Measurements from ENCODE around the gene PGBD2. TPM values are rescaled to one million over a fixed set of nuclear protein-coding genes. Genes with fewer than 3 reads are reported as not detected.

PGBD2 gene
- total and polyA plus RNA-seq, 2 of the 13 experiments (the other 11 are each of a cell fraction or from before 2014, with no cell fraction given), result 6.0 to 7.4 TPM

- TF ChIP-seq, protein P1, sequence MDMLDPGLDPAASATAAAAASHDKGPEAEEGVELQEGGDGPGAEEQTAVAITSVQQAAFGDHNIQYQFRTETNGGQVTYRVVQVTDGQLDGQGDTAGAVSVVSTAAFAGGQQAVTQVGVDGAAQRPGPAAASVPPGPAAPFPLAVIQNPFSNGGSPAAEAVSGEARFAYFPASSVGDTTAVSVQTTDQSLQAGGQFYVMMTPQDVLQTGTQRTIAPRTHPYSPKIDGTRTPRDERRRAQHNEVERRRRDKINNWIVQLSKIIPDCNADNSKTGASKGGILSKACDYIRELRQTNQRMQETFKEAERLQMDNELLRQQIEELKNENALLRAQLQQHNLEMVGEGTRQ (IDR thresholded peaks at IDR 0.05; ENCODE audit: low read depth, low read length), result no peak
- TF ChIP-seq, protein P1 (CRISPR knock-in tag; IDR thresholded peaks at IDR 0.05; ENCODE audit: borderline replicate concordance), result 0 out of 2 replicates have a peak, but pooled peaks have one; percentile 34
- TF ChIP-seq CHD4 (IDR thresholded peaks at IDR 0.05; ENCODE audit: borderline replicate concordance, low read length), result no peak
- no peak for TF ChIP-seq ZNF354B (CRISPR knock-in tag; IDR thresholded peaks at IDR 0.05)
- TF ChIP-seq NFIB (CRISPR knock-in tag; IDR thresholded peaks at IDR 0.05; ENCODE audit: borderline replicate concordance), result no peak
- TF ChIP-seq SUZ12 (IDR thresholded peaks at IDR 0.05; ENCODE audit: low read depth, low read length), result no peak
- no peak for TF ChIP-seq HMG20B (CRISPR knock-in tag; conservative IDR thresholded peaks at IDR 0.05)
- TF ChIP-seq RARA (CRISPR knock-in tag; IDR thresholded peaks at IDR 0.05), result 0 out of 2 replicates have a peak, but pooled peaks have one; percentile 54
- TF ChIP-seq ZNF549 (CRISPR knock-in tag; IDR thresholded peaks at IDR 0.05), result no peak
- peak; percentile 68; the same call in 1 of the 2 replicates for TF ChIP-seq KDM3A (CRISPR knock-in tag; IDR thresholded peaks at IDR 0.05; ENCODE audit: low read depth)
- no peak for TF ChIP-seq ZNF7 (CRISPR knock-in tag; IDR thresholded peaks at IDR 0.05)
- TF ChIP-seq TEAD3 (CRISPR knock-in tag; optimal IDR thresholded peaks at IDR 0.05; ENCODE audit: borderline replicate concordance), result peak; percentile 25
- TF ChIP-seq ZNF232 (CRISPR knock-in tag; IDR thresholded peaks at IDR 0.05; ENCODE audit: borderline replicate concordance), result 0 out of 2 replicates have a peak, but pooled peaks have one; percentile 21
- no peak for TF ChIP-seq ZNF432 (CRISPR knock-in tag; IDR thresholded peaks at IDR 0.05; ENCODE audit: borderline replicate concordance)
- TF ChIP-seq HOXA3 (CRISPR knock-in tag; IDR thresholded peaks at IDR 0.05), result no peak; the same call in 1 of the 2 replicates
- no peak for TF ChIP-seq ZFAT (CRISPR knock-in tag; conservative IDR thresholded peaks at IDR 0.05)
- no peak for TF ChIP-seq ZNF644 (CRISPR knock-in tag; IDR thresholded peaks at IDR 0.05; ENCODE audit: low read depth)
- TF ChIP-seq TERF1 (CRISPR knock-in tag; IDR thresholded peaks at IDR 0.05), result no peak; the same call in 1 of the 2 replicates
- no peak; the same call in 1 of the 2 replicates for TF ChIP-seq E2F2 (CRISPR knock-in tag; IDR thresholded peaks at IDR 0.05; ENCODE audit: borderline replicate concordance)
- no peak; the same call in 1 of the 2 replicates for TF ChIP-seq MXD4 (CRISPR knock-in tag; IDR thresholded peaks at IDR 0.05)
- TF ChIP-seq ZIK1 (CRISPR knock-in tag; IDR thresholded peaks at IDR 0.05; ENCODE audit: borderline replicate concordance, low read depth), result no peak
- TF ChIP-seq ZSCAN9 (CRISPR knock-in tag; IDR thresholded peaks at IDR 0.05; ENCODE audit: borderline replicate concordance), result peak; percentile 67; the same call in 1 of the 2 replicates
- TF ChIP-seq FOXJ3 (CRISPR knock-in tag; IDR thresholded peaks at IDR 0.05; ENCODE audit: borderline replicate concordance), result no peak
- TF ChIP-seq ZNF30 (CRISPR knock-in tag; IDR thresholded peaks at IDR 0.05), result no peak
- TF ChIP-seq, protein P2, sequence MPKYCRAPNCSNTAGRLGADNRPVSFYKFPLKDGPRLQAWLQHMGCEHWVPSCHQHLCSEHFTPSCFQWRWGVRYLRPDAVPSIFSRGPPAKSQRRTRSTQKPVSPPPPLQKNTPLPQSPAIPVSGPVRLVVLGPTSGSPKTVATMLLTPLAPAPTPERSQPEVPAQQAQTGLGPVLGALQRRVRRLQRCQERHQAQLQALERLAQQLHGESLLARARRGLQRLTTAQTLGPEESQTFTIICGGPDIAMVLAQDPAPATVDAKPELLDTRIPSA (CRISPR knock-in tag; IDR thresholded peaks at IDR 0.05; ENCODE audit: borderline replicate concordance), result peak; percentile 57; the same call in 1 of the 2 replicates
- TF ChIP-seq AKAP8 (CRISPR knock-in tag; IDR thresholded peaks at IDR 0.05), result no peak
These were observed 42.8 kb upstream of the PGBD2 start (continued) for GRCh38 chr1:248862998-248863881.

Data from HepG2 (cell line).